Muscle of leg (tissue), 11 donors: Measurements from ENCODE around the gene CCDC157. TPM values are rescaled to one million over a fixed set of nuclear protein-coding genes. Genes with fewer than 3 reads are reported as not detected.
A peak's percentile ranks its signal among the peaks of the same experiment; 100 is the strongest.

ENCODE experiments used
- DNase-seq: peaks from one replicate; pipeline ENCODE4 v3.0.0; 2013
- H3K27ac ChIP-seq: one replicate; pipeline ENCODE4 v1.5.1; 2013; ENCODE audit warnings: mild to moderate bottlenecking, low read length, control low read depth
- H3K27me3 ChIP-seq: one replicate; pipeline ENCODE4 v1.6.1; 2013; ENCODE audit warnings: low read length; ENCODE audit not compliant: control insufficient read depth, insufficient read depth
- H3K36me3 ChIP-seq: one replicate; pipeline ENCODE4 v1.6.1; 2013; ENCODE audit warnings: low read length; ENCODE audit not compliant: control insufficient read depth, insufficient read depth
- H3K4me1 ChIP-seq: one replicate; pipeline ENCODE4 v1.6.1; 2013; ENCODE audit warnings: low read length; ENCODE audit not compliant: control insufficient read depth, insufficient read depth
- H3K4me3 ChIP-seq: one replicate; pipeline ENCODE4 v1.5.1; 2013; ENCODE audit warnings: low read length, control low read depth
- H3K9me3 ChIP-seq: replicated peaks from 2 replicates; pipeline ENCODE4 v1.6.1; 2013; ENCODE audit warnings: low read depth, low read length; ENCODE audit not compliant: control insufficient read depth
- WGBS: methylation state at CpG from one replicate; pipeline ENCODE4 v1.1.5; 2013; ENCODE audit warnings: missing lambda C conversion rate; ENCODE audit not compliant: insufficient coverage; 5-methylcytosine and 5-hydroxymethylcytosine counted together
- polyA plus RNA-seq, 8 donors: library from polyadenylated mRNA; unstranded; fragments of 120-200 nt; gene quantifications; one replicate each; pipeline versions ENCODE4 v1.2.1 to v1.2.3, GENCODE V29; 2013; ENCODE audit warnings: inconsistent platforms in 1 of 8, low replicate concordance in 1 of 8; ENCODE audit not compliant: insufficient read length in 8 of 8, insufficient read depth in 1 of 8
- total RNA-seq: library from RNA; stranded (reverse); fragments of 120-200 nt; gene quantifications from one replicate; pipeline ENCODE4 v1.2.4, GENCODE V29; 2013

CCDC157 gene
- total and polyA plus RNA-seq, 9 donors: 0.89 to 2.0 (median 1.2) TPM

- Histone ChIP-seq H3K4me1 (peaks cover 12% of the 10 kb centered on the region), H3K27ac (no peak overlapping the region), H3K27me3 (no peaks in the 10 kb centered on the region), H3K36me3 (peaks cover under 1% of the 10 kb centered on the region), H3K9me3 (no peaks in the 10 kb centered on the region), H3K4me3 (no peak overlapping the region)
- no peak for DNase-seq
- 80% methylated on average over 11 of the region's 13 CpGs for WGBS
Measured at GRCh38 chr22:30371981-30372380, 15.2 kb downstream of the CCDC157 start.

GRCh38 chr22:30372915-30373314, 16.1 kb downstream of the CCDC157 start:
- Histone ChIP-seq H3K4me1 (peaks cover 12% of the 10 kb centered on the region), H3K9me3 (no peaks in the 10 kb centered on the region), H3K36me3 (peaks cover 10% of the 10 kb centered on the region), H3K27me3 (no peaks in the 10 kb centered on the region), H3K4me3 (no peak overlapping the region), H3K27ac (no peak overlapping the region)
- 40% methylated on average over 2 of the region's 8 CpGs for WGBS
- DNase-seq: no peak

- H3K27ac ChIP-seq: no peak overlapping the region
- 67% methylated on average over 29 of the region's 33 CpGs for WGBS
- no peaks in the 10 kb centered on the region for H3K9me3 ChIP-seq
- peaks cover 12% of the 10 kb centered on the region for H3K4me1 ChIP-seq
- H3K36me3 ChIP-seq: peaks cover 12% of the 10 kb centered on the region
- H3K4me3 ChIP-seq: no peak overlapping the region
- H3K27me3 ChIP-seq: no peaks in the 10 kb centered on the region
- DNase-seq: no peak
Measured at GRCh38 chr22:30373331-30374325, 16.8 kb downstream of the CCDC157 start.

- WGBS: 87% methylated on average over 12 of the region's 13 CpGs
- Histone ChIP-seq H3K4me1 (peaks cover 9% of the 10 kb centered on the region), H3K4me3 (no peak overlapping the region), H3K36me3 (peaks cover 26% of the 10 kb centered on the region), H3K27ac (no peak overlapping the region), H3K9me3 (no peaks in the 10 kb centered on the region), H3K27me3 (no peaks in the 10 kb centered on the region)
- no peak for DNase-seq
Measured at GRCh38 chr22:30375312-30375849, 18.6 kb downstream of the CCDC157 start.

GRCh38 chr22:30380011-30380410, 23.2 kb downstream of the CCDC157 start:
- Histone ChIP-seq H3K27ac (no peak overlapping the region), H3K36me3 (peaks cover 51% of the 10 kb centered on the region), H3K4me3 (no peak overlapping the region), H3K27me3 (no peaks in the 10 kb centered on the region), H3K9me3 (no peaks in the 10 kb centered on the region), H3K4me1 (no peaks in the 10 kb centered on the region)
- DNase-seq: no peak
- 96% methylated on average over 13 of the region's 20 CpGs for WGBS

DNA sequence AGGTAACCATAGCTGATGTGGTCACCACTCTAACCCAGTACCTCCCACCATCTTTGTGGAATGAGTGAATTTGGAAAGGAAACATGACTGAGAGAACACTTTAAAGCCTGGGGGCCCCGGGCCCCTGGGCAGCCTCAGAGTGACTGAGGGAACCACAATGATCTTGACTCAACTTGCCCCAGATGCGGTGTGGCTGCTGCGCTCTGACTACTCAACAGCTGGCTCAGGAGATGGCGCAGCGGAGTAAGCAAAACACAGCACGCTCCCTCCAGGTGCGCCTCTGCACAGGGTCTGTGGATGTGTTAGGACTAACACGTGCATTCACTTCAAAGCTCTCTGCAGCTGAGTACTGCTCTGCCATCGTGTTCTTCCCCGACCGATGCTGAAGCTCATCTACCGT, 24.5 kb downstream of the CCDC157 start:
- no peak overlapping the region for H3K4me3 ChIP-seq
- peaks cover 51% of the 10 kb centered on the region for H3K36me3 ChIP-seq
- H3K9me3 ChIP-seq: no peaks in the 10 kb centered on the region
- 88% methylated on average over 10 of the region's 12 CpGs for WGBS
- H3K4me1 ChIP-seq: peaks cover 2% of the 10 kb centered on the region
- H3K27ac ChIP-seq: no peak overlapping the region
- DNase-seq: no peak
- H3K27me3 ChIP-seq: no peaks in the 10 kb centered on the region

- peaks cover 46% of the 10 kb centered on the region for H3K36me3 ChIP-seq
- no peak overlapping the region for H3K4me3 ChIP-seq
Measured at GRCh38 chr22:30382340-30382739, 25.5 kb downstream of the CCDC157 start.

DNA sequence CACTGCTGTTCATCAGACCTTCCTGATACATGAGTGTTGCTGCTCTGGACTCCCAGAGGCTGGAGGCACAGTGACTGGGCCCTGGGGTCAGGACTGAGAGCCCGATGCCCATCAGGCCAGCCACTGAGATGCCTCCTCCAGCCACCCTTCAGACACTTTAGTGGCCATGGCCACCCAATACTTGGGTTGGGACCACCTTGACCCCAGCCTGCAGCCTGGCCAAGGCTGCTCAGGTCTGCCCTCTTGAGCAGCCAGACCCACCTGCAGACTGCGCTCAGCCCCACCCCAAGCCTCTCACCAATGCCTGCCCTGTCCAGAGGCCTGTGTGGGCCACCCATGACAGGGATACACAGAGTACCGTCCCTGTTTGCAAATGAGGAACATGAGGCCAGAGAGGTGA, 26.3 kb downstream of the CCDC157 start:
- Histone ChIP-seq H3K4me3 (no peak overlapping the region), H3K27me3 (no peaks in the 10 kb centered on the region), H3K9me3 (no peaks in the 10 kb centered on the region), H3K27ac (no peak overlapping the region), H3K4me1 (peaks cover 11% of the 10 kb centered on the region), H3K36me3 (peaks cover 39% of the 10 kb centered on the region)
- WGBS: 85% methylated on average over 2 of the region's 3 CpGs
- no peak for DNase-seq

More at GRCh38 chr22:30382340-30382739, 25.5 kb downstream of the CCDC157 start:
- 93% methylated on average over 4 of the region's 5 CpGs for WGBS
- DNase-seq: no peak
- H3K4me1 ChIP-seq: peaks cover 7% of the 10 kb centered on the region
- no peak overlapping the region for H3K27ac ChIP-seq
- H3K27me3 ChIP-seq: no peaks in the 10 kb centered on the region
- no peaks in the 10 kb centered on the region for H3K9me3 ChIP-seq

- Histone ChIP-seq H3K4me3 (no peak overlapping the region), H3K36me3 (peaks cover 23% of the 10 kb centered on the region), H3K4me1 (peaks cover 11% of the 10 kb centered on the region), H3K27me3 (no peaks in the 10 kb centered on the region), H3K27ac (no peak overlapping the region), H3K9me3 (peaks cover 3% of the 10 kb centered on the region)
- WGBS: 91% methylated on average over 6 of the region's 10 CpGs
- DNase-seq: no peak
Measured at GRCh38 chr22:30385942-30386341, 29.1 kb downstream of the CCDC157 start.

DNA sequence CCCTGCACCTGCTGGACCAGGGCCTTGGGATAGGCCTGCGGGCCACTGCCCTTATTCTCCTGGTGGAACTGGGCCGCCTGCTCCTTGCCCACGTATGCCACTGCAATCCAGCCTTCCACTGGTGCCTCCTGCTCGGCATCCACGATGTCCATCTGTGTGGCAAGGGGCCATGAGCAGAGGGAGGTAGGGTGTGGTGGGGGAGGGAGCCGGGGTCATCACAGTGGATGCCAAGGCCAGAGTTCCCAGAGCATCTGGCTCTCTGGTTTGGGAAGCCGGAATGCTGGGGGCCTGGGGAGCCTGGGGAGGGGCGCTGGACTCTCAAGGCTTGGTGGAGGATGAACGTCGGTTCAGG, 29.8 kb downstream of the CCDC157 start:
- peak overlapping the region; percentile 51 for H3K27ac ChIP-seq
- DNase-seq: no peak

More for the DNA sequence above, 29.8 kb downstream of the CCDC157 start:
- Histone ChIP-seq H3K4me1 (peaks cover 11% of the 10 kb centered on the region), H3K27me3 (no peaks in the 10 kb centered on the region), H3K4me3 (peak overlapping the region; percentile 61), H3K36me3 (peaks cover 18% of the 10 kb centered on the region), H3K9me3 (peaks cover 6% of the 10 kb centered on the region)
- 3% methylated on average over 6 of the region's 10 CpGs for WGBS
